Measurements from ENCODE around the gene PDE12.

- TF ChIP-seq POLR2A (IDR thresholded peaks at IDR 0.05) (no peak), CTCF (IDR thresholded peaks at IDR 0.05 in 4 of 5, conservative IDR thresholded peaks at IDR 0.05 in 1 of 5) (no peak)
Observed at GRCh38 chr3:57605683-57606082, 49.6 kb downstream of the PDE12 start.
